Prostate gland (tissue), 2 donors: Measurements from ENCODE around the gene TRIL.

Experiments
- POLR2A ChIP-seq: fragments of 450-650 bp; IDR thresholded peaks from one replicate; pipeline ENCODE4 v1.6.1; 2016; ENCODE audit warnings: antibody characterized with exemption, mild to moderate bottlenecking
- POLR2AphosphoS5 ChIP-seq: sonication (generic); formaldehyde crosslinking; IDR thresholded peaks from one replicate; pipeline ENCODE4 v1.6.1; 2017; ENCODE audit warnings: antibody characterized with exemption
- TF ChIP-seq, protein P1 (sequence below), 4 experiments: fragments of 200-600 bp in 2 of 4; fragments of 450-650 bp in 2 of 4; sonication (generic) in 2 of 4; IDR thresholded peaks; 1 replicate in 3 of 4; 2 replicates in 1 of 4; pipeline ENCODE4 v1.5.1; 2016 to 2019; ENCODE audit warnings: antibody characterized with exemption in 4 of 4, mild to moderate bottlenecking in 2 of 4, moderate library complexity in 2 of 4

DNA sequence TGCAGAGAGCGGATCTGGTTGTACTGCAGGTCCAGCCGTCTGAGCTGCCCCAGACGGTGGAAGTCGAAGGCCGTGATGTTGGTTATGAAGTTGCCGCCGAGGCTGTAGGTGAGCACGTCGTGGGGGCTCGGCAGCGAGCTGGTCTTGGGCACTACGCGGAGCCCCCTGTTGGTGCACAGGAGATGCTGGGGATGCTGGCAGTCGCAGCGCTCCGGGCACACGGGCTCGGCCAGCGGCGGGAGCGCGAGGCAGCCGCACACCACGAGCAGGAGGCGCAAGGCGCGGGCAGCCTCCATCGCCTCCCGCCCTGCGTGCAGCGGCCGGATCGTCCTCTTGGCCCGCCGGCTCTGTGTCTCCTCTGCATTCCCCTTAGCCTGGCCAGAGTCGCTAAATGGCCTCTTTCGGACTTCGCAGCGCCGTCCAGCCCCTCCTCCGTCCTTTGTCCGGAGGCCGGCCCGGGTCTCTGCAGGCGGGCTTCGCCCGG, 337 bp downstream of the TRIL start:
- TF ChIP-seq, protein P1, sequence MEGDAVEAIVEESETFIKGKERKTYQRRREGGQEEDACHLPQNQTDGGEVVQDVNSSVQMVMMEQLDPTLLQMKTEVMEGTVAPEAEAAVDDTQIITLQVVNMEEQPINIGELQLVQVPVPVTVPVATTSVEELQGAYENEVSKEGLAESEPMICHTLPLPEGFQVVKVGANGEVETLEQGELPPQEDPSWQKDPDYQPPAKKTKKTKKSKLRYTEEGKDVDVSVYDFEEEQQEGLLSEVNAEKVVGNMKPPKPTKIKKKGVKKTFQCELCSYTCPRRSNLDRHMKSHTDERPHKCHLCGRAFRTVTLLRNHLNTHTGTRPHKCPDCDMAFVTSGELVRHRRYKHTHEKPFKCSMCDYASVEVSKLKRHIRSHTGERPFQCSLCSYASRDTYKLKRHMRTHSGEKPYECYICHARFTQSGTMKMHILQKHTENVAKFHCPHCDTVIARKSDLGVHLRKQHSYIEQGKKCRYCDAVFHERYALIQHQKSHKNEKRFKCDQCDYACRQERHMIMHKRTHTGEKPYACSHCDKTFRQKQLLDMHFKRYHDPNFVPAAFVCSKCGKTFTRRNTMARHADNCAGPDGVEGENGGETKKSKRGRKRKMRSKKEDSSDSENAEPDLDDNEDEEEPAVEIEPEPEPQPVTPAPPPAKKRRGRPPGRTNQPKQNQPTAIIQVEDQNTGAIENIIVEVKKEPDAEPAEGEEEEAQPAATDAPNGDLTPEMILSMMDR (IDR thresholded peaks at IDR 0.05): no peak
- TF ChIP-seq POLR2A: no peak
- TF ChIP-seq POLR2AphosphoS5: no peak
